Duodenal mucosa (tissue), 2 donors: ENCODE results near the gene PCLO.

Experiments
- H3K27ac ChIP-seq: one replicate; pipeline ENCODE4 v1.7.0; 2013; ENCODE audit warnings: low read depth, low read length
- H3K27me3 ChIP-seq, 2 donors: one replicate each; pipeline ENCODE4 v1.7.0; 2013; ENCODE audit warnings: low read length in 2 of 2, control low read depth in 1 of 2; ENCODE audit not compliant: insufficient read depth in 2 of 2, control insufficient read depth in 1 of 2
- H3K36me3 ChIP-seq, 2 donors: one replicate each; pipeline ENCODE4 v1.7.0; 2013; ENCODE audit warnings: low read length in 2 of 2, control low read depth in 1 of 2; ENCODE audit not compliant: insufficient read depth in 2 of 2, control insufficient read depth in 1 of 2
- H3K4me1 ChIP-seq, 2 donors: one replicate each; pipeline ENCODE4 v1.7.0; 2013; ENCODE audit warnings: low read length in 2 of 2, control low read depth in 1 of 2; ENCODE audit not compliant: insufficient read depth in 2 of 2, control insufficient read depth in 1 of 2
- H3K4me3 ChIP-seq, 2 donors: one replicate each; pipeline ENCODE4 v1.7.0; 2013; ENCODE audit warnings: low read length in 2 of 2, low read depth in 1 of 2
- H3K9ac ChIP-seq, 2 donors: one replicate each; pipeline ENCODE4 v1.7.0; 2013; ENCODE audit warnings: low read length in 2 of 2, low read depth in 1 of 2
- H3K9me3 ChIP-seq, 2 donors: one replicate each; pipeline ENCODE4 v1.7.0; 2013; ENCODE audit warnings: low read length in 2 of 2, control low read depth in 1 of 2; ENCODE audit not compliant: control insufficient read depth in 1 of 2

The PCLO gene

GRCh38 chr7:83166781-83167180 is 4.1 kb upstream of the PCLO start:
- H3K9ac ChIP-seq: no peak overlapping the region
- H3K9me3 ChIP-seq: no peaks in the 10 kb centered on the region
- H3K27me3 ChIP-seq: no peaks in the 10 kb centered on the region
- no peaks in the 10 kb centered on the region for H3K36me3 ChIP-seq
- no peak overlapping the region for H3K27ac ChIP-seq
- H3K4me1 ChIP-seq: peaks cover 0 to 2% of the 10 kb centered on the region in 2 donors
- no peak overlapping the region for H3K4me3 ChIP-seq

- Histone ChIP-seq H3K4me1 (peaks cover 0 to 6% of the 10 kb centered on the region in 2 donors), H3K4me3 (peak overlapping the region; percentile 75 to 79), H3K36me3 (no peaks in the 10 kb centered on the region), H3K27me3 (no peaks in the 10 kb centered on the region), H3K9ac (peak overlapping the region; percentile 52 to 54), H3K9me3 (no peaks in the 10 kb centered on the region), H3K27ac (peak overlapping the region; percentile 66)
Observed at GRCh38 chr7:83161899-83162401, 734 bp downstream of the PCLO start.

- H3K4me3 ChIP-seq: peak overlapping the region in 1 of 2 donors; percentile 75
- no peaks in the 10 kb centered on the region for H3K36me3 ChIP-seq
- no peak overlapping the region for H3K27ac ChIP-seq
- no peaks in the 10 kb centered on the region for H3K9me3 ChIP-seq
- H3K27me3 ChIP-seq: no peaks in the 10 kb centered on the region
- H3K4me1 ChIP-seq: peaks cover 0 to 6% of the 10 kb centered on the region in 2 donors
- no peak overlapping the region for H3K9ac ChIP-seq
Observed at GRCh38 chr7:83161186-83161585, 1.5 kb downstream of the PCLO start.

- Histone ChIP-seq H3K9ac (no peak overlapping the region), H3K4me3 (no peak overlapping the region), H3K4me1 (peaks cover 5 to 6% of the 10 kb centered on the region in 2 donors), H3K27ac (no peak overlapping the region), H3K27me3 (no peaks in the 10 kb centered on the region), H3K36me3 (no peaks in the 10 kb centered on the region), H3K9me3 (no peaks in the 10 kb centered on the region)
Observed at GRCh38 chr7:83159731-83160130, 3.0 kb downstream of the PCLO start.

GRCh38 chr7:83156006-83156405 is 6.7 kb downstream of the PCLO start:
- no peak overlapping the region for H3K27ac ChIP-seq
- H3K4me3 ChIP-seq: peak overlapping the region in 1 of 2 donors; percentile 15
- H3K4me1 ChIP-seq: peaks cover 0 to 5% of the 10 kb centered on the region in 2 donors
- no peaks in the 10 kb centered on the region for H3K36me3 ChIP-seq
- H3K9me3 ChIP-seq: no peaks in the 10 kb centered on the region
- H3K27me3 ChIP-seq: no peaks in the 10 kb centered on the region
- H3K9ac ChIP-seq: no peak overlapping the region

- Histone ChIP-seq H3K9ac (no peak overlapping the region), H3K9me3 (no peaks in the 10 kb centered on the region), H3K4me1 (peaks cover 0 to 5% of the 10 kb centered on the region in 2 donors), H3K4me3 (no peak overlapping the region), H3K27me3 (no peaks in the 10 kb centered on the region), H3K36me3 (no peaks in the 10 kb centered on the region), H3K27ac (no peak overlapping the region)
Observed at GRCh38 chr7:83155407-83155806, 7.3 kb downstream of the PCLO start.

- Histone ChIP-seq H3K4me1 (peaks cover 0 to 5% of the 10 kb centered on the region in 2 donors), H3K27ac (no peak overlapping the region), H3K4me3 (no peak overlapping the region), H3K9me3 (no peaks in the 10 kb centered on the region), H3K9ac (no peak overlapping the region), H3K36me3 (no peaks in the 10 kb centered on the region), H3K27me3 (no peaks in the 10 kb centered on the region)
Observed at GRCh38 chr7:83153419-83153818, 9.3 kb downstream of the PCLO start.

- no peak overlapping the region for H3K4me3 ChIP-seq
- no peaks in the 10 kb centered on the region for H3K36me3 ChIP-seq
- no peak overlapping the region for H3K9ac ChIP-seq
- no peaks in the 10 kb centered on the region for H3K27me3 ChIP-seq
- H3K27ac ChIP-seq: no peak overlapping the region
- H3K9me3 ChIP-seq: no peaks in the 10 kb centered on the region
- H3K4me1 ChIP-seq: no peaks in the 10 kb centered on the region
Observed at GRCh38 chr7:83150310-83150709, 12.4 kb downstream of the PCLO start.

- Histone ChIP-seq H3K9me3 (no peaks in the 10 kb centered on the region), H3K36me3 (no peaks in the 10 kb centered on the region), H3K27me3 (no peaks in the 10 kb centered on the region), H3K4me3 (no peak overlapping the region), H3K4me1 (no peaks in the 10 kb centered on the region), H3K9ac (no peak overlapping the region), H3K27ac (no peak overlapping the region)
Observed at GRCh38 chr7:83149466-83149865, 13.2 kb downstream of the PCLO start.

GRCh38 chr7:83148776-83149175 is 13.9 kb downstream of the PCLO start:
- H3K9ac ChIP-seq: no peak overlapping the region
- no peaks in the 10 kb centered on the region for H3K9me3 ChIP-seq
- no peak overlapping the region for H3K4me3 ChIP-seq
- H3K36me3 ChIP-seq: no peaks in the 10 kb centered on the region
- no peaks in the 10 kb centered on the region for H3K4me1 ChIP-seq
- H3K27me3 ChIP-seq: no peaks in the 10 kb centered on the region
- H3K27ac ChIP-seq: no peak overlapping the region

- Histone ChIP-seq H3K27ac (no peak overlapping the region), H3K9me3 (no peaks in the 10 kb centered on the region), H3K27me3 (no peaks in the 10 kb centered on the region), H3K36me3 (no peaks in the 10 kb centered on the region), H3K9ac (no peak overlapping the region), H3K4me1 (no peaks in the 10 kb centered on the region), H3K4me3 (no peak overlapping the region)
Observed at GRCh38 chr7:83143107-83143506, 19.6 kb downstream of the PCLO start.
